ENCODE data around the gene CIRBP. TPM values are rescaled to one million over a fixed set of nuclear protein-coding genes. Genes with fewer than 3 reads are reported as not detected.

The CIRBP gene
- polyA plus RNA-seq, 1 of the 3 experiments (the other 2 are of a cell fraction): 762 TPM

- TF ChIP-seq PBX3 (IDR thresholded peaks at IDR 0.05) (no peak), MXI1 (IDR thresholded peaks at IDR 0.05; ENCODE audit: low read depth, low read length) (no peak), NFIC (IDR thresholded peaks at IDR 0.05; ENCODE audit: borderline replicate concordance) (no peak), JUND (IDR thresholded peaks at IDR 0.05) (no peak), USF2 (IDR thresholded peaks at IDR 0.05; ENCODE audit: borderline replicate concordance, low read depth, low read length) (no peak), RFX5 (IDR thresholded peaks at IDR 0.05; ENCODE audit: low read length) (no peak), ELF1 (IDR thresholded peaks at IDR 0.05) (no peak), FOSL2 (IDR thresholded peaks at IDR 0.05; ENCODE audit: borderline replicate concordance, low read depth) (no peak), ZBTB33 (IDR thresholded peaks at IDR 0.05; ENCODE audit: borderline replicate concordance, low read depth) (no peak), GABPA (IDR thresholded peaks at IDR 0.05; ENCODE audit: low read depth) (no peak), MAX (IDR thresholded peaks at IDR 0.05; ENCODE audit: low read depth) (no peak), EZH2phosphoT487 (IDR thresholded peaks at IDR 0.05; ENCODE audit: borderline replicate concordance, low read depth) (no peak), REST (IDR thresholded peaks at IDR 0.05; ENCODE audit: low read depth, low read length) (no peak), RXRA (IDR thresholded peaks at IDR 0.05; ENCODE audit: borderline replicate concordance, low read depth) (no peak), RCOR1 (IDR thresholded peaks at IDR 0.05; ENCODE audit: low read length) (no peak), GATA2 (CRISPR knock-in tag; IDR thresholded peaks at IDR 0.05) (no peak), POLR2AphosphoS5 (IDR thresholded peaks at IDR 0.05; ENCODE audit: low read depth, low read length) (no peak), CHD2 (IDR thresholded peaks at IDR 0.05; ENCODE audit: low read length, partially characterized antibody) (no peak), NRF1 (IDR thresholded peaks at IDR 0.05; ENCODE audit: low read depth, low read length) (no peak)
- Histone ChIP-seq H3K4me3 (ENCODE audit: low read depth in 2 of 2, low read length in 1 of 2) (peak overlapping the region in 1 of 2 experiments; percentile 87; a peak in 3 of 4 replicates), H2AFZ (ENCODE audit: low read depth) (no peak overlapping the region), H4K20me1 (ENCODE audit: insufficient read depth) (peaks cover 13% of the 10 kb centered on the region; the same call in 1 of the 2 replicates), H3K27me3 (ENCODE audit: insufficient read depth) (no peaks in the 10 kb centered on the region), H3K36me3 (replicated peaks in 1 of 2; ENCODE audit: control insufficient read depth in 1 of 2, insufficient read depth in 2 of 2, low read length in 1 of 2) (peaks cover 0 to 19% of the 10 kb centered on the region in 2 experiments), H3K4me2 (peak overlapping the region; percentile 86), H3K79me2 (ENCODE audit: insufficient read depth) (peaks cover 39% of the 10 kb centered on the region), H3F3A (replicated peaks; ENCODE audit: insufficient read depth) (peaks cover 31% of the 10 kb centered on the region), H3K27ac (ENCODE audit: low read depth in 2 of 2, low read length in 1 of 2) (peak overlapping the region in 1 of 2 experiments; percentile 88; a peak in 2 of 4 replicates), H3K9me2 (no peaks in the 10 kb centered on the region), H3K9ac (no peak overlapping the region), H3K4me1 (ENCODE audit: control insufficient read depth in 1 of 2, insufficient read depth in 2 of 2, low read depth in 1 of 2, low read length in 1 of 2) (peaks cover 12 to 34% of the 10 kb centered on the region in 2 experiments; a peak in 2 of 4 replicates), H3K9me3 (no peaks in the 10 kb centered on the region)
- 83% methylated on average over 32 of the region's 34 CpGs for WGBS (ENCODE audit: low lambda C conversion rate)
- DNase-seq: no peak
- POLR2A ChIA-PET: interaction anchor here (0.7 to 4.3 kb wide), 2 partner anchors 18 to 31 kb away, joined by 3 to 49 read pairs; partner anchors contain the start of gene CIRBP
- CTCF ChIA-PET: interaction anchor here (0.9 to 9.7 kb wide), 6 partner anchors 17 to 126 kb away, joined by 3 to 594 read pairs (median 7); partner anchors contain the start of gene CIRBP
Observed at GRCh38 chr19:1238369-1239303, 30.5 kb upstream of the CIRBP start.
